ENCODE results near the gene SLC39A1.

The SLC39A1 gene

GRCh38 chr1:153991806-153992205, 28.5 kb upstream of the SLC39A1 start:
- peaks cover 45% of the 10 kb centered on the region for H3K36me3 ChIP-seq (ENCODE audit: insufficient read depth, low read length)
- H4K20me1 ChIP-seq (ENCODE audit: insufficient read depth, low read length) = peaks cover 10% of the 10 kb centered on the region; the same call in 1 of the 2 replicates
- H3K4me2 ChIP-seq (ENCODE audit: insufficient read depth, low read length) = peak overlapping the region; percentile 68
- peak overlapping the region; percentile 63 for H3K9ac ChIP-seq (ENCODE audit: low read depth, low read length)
- H3K9me3 ChIP-seq (ENCODE audit: insufficient read depth, low read length, severe bottlenecking) = no peaks in the 10 kb centered on the region
- no peak overlapping the region for H2AFZ ChIP-seq (ENCODE audit: low read depth, low read length)
- H3K4me3 ChIP-seq (ENCODE audit: low read depth in 1 of 2, low read length in 2 of 2) = peak overlapping the region; percentile 53 to 66; a peak in 3 of 4 replicates
- ATAC-seq (ENCODE audit: insufficient read depth, low read depth) (no peak), DNase-seq (no peak)
- H3K79me2 ChIP-seq (ENCODE audit: insufficient read depth, low read length) = peaks cover 22% of the 10 kb centered on the region
- peaks cover 34% of the 10 kb centered on the region for H3K4me1 ChIP-seq (ENCODE audit: insufficient read depth, low read length)
- H3K27ac ChIP-seq (ENCODE audit: low read length) = peak overlapping the region; percentile 86; the same call in 1 of the 2 replicates
- no peak for TF ChIP-seq CTCF (IDR thresholded peaks at IDR 0.05; ENCODE audit: borderline replicate concordance, extremely low read depth, low read length, poor library complexity, severe bottlenecking)
- no peak for TF ChIP-seq EZH2 (IDR thresholded peaks at IDR 0.05; ENCODE audit: borderline replicate concordance, low read depth, low read length, severe bottlenecking)
- H3K27me3 ChIP-seq (ENCODE audit: insufficient read depth, low read length, poor library complexity) = no peaks in the 10 kb centered on the region

GRCh38 chr1:153991151-153991630, 27.9 kb upstream of the SLC39A1 start:
- Histone ChIP-seq H3K4me2 (ENCODE audit: insufficient read depth, low read length) (peak overlapping the region; percentile 68), H3K4me1 (ENCODE audit: insufficient read depth, low read length) (peaks cover 39% of the 10 kb centered on the region), H3K36me3 (ENCODE audit: insufficient read depth, low read length) (peaks cover 45% of the 10 kb centered on the region), H3K4me3 (ENCODE audit: low read depth in 1 of 2, low read length in 2 of 2) (peak overlapping the region; percentile 53 to 66), H3K9ac (ENCODE audit: low read depth, low read length) (peak overlapping the region; percentile 63), H3K27me3 (ENCODE audit: insufficient read depth, low read length, poor library complexity) (no peaks in the 10 kb centered on the region), H3K27ac (ENCODE audit: low read length) (peak overlapping the region; percentile 86), H3K9me3 (ENCODE audit: insufficient read depth, low read length, severe bottlenecking) (no peaks in the 10 kb centered on the region), H2AFZ (ENCODE audit: low read depth, low read length) (0 out of 2 replicates have a peak overlapping the region, but pooled peaks have one; percentile 67), H4K20me1 (ENCODE audit: insufficient read depth, low read length) (peaks cover 10% of the 10 kb centered on the region; the same call in 1 of the 2 replicates), H3K79me2 (ENCODE audit: insufficient read depth, low read length) (peaks cover 22% of the 10 kb centered on the region)
- no peak for DNase-seq
- no peak for TF ChIP-seq EZH2 (IDR thresholded peaks at IDR 0.05; ENCODE audit: borderline replicate concordance, low read depth, low read length, severe bottlenecking)
- TF ChIP-seq CTCF (IDR thresholded peaks at IDR 0.05; ENCODE audit: borderline replicate concordance, extremely low read depth, low read length, poor library complexity, severe bottlenecking) = no peak
- no peak for ATAC-seq (ENCODE audit: insufficient read depth, low read depth)

GRCh38 chr1:153990468-153991150, 27.3 kb upstream of the SLC39A1 start, which contains the start of gene RPS27:
TSS of gene RPS27 (plus strand) at chr1:153990762. CDS start at chr1:153990797, 35 bp downstream.
- peak; percentile 83 for ATAC-seq (ENCODE audit: insufficient read depth, low read depth)
- Histone ChIP-seq H3K4me1 (ENCODE audit: insufficient read depth, low read length) (peaks cover 41% of the 10 kb centered on the region), H2AFZ (ENCODE audit: low read depth, low read length) (peak within 1 kb of the TSS; percentile 82), H3K9me3 (ENCODE audit: insufficient read depth, low read length, severe bottlenecking) (no peaks in the 10 kb centered on the region), H3K36me3 (ENCODE audit: insufficient read depth, low read length) (peaks cover 44% of the 10 kb centered on the region), H4K20me1 (ENCODE audit: insufficient read depth, low read length) (peaks cover 10% of the 10 kb centered on the region; the same call in 1 of the 2 replicates), H3K79me2 (ENCODE audit: insufficient read depth, low read length) (peaks cover 22% of the 10 kb centered on the region), H3K9ac (ENCODE audit: low read depth, low read length) (peak within 1 kb of the TSS; percentile 63), H3K4me3 (ENCODE audit: low read depth in 1 of 2, low read length in 2 of 2) (peak within 1 kb of the TSS; percentile 53 to 66), H3K27ac (ENCODE audit: low read length) (peak within 1 kb of the TSS; percentile 86), H3K27me3 (ENCODE audit: insufficient read depth, low read length, poor library complexity) (no peaks in the 10 kb centered on the region), H3K4me2 (ENCODE audit: insufficient read depth, low read length) (peak within 1 kb of the TSS; percentile 68)
- no peak for TF ChIP-seq EZH2 (IDR thresholded peaks at IDR 0.05; ENCODE audit: borderline replicate concordance, low read depth, low read length, severe bottlenecking)
- TF ChIP-seq CTCF (IDR thresholded peaks at IDR 0.05; ENCODE audit: borderline replicate concordance, extremely low read depth, low read length, poor library complexity, severe bottlenecking) = no peak
- DNase-seq = peak; percentile 95
